ENCODE measurements around the gene YTHDC1. TPM values are rescaled to one million over a fixed set of nuclear protein-coding genes. Genes with fewer than 3 reads are reported as not detected.

YTHDC1 gene
- polyA plus RNA-seq, 2 of the 4 experiments (the other 2 are of a cell fraction), result 47.0 to 53.4 TPM

DNA sequence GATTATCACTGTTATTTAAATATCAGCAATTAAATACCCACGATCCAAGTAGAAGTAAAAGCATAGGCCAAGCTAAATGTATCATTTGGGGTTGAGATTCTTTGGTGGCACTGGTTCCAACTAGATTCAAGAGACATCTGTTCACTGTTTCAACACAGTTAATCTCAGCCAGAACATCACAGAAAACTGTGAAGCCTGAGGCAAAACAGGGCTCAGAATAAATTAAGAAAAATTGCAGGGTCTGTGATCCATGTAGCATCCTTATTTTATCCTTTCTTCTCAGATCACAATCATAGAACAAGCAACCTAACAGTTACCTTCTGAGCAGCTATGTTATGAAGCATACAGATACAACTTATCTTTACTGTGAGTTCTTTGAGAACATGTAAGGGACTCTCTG, 23.7 kb downstream of the YTHDC1 start (continued):
- TF ChIP-seq, protein P1, sequence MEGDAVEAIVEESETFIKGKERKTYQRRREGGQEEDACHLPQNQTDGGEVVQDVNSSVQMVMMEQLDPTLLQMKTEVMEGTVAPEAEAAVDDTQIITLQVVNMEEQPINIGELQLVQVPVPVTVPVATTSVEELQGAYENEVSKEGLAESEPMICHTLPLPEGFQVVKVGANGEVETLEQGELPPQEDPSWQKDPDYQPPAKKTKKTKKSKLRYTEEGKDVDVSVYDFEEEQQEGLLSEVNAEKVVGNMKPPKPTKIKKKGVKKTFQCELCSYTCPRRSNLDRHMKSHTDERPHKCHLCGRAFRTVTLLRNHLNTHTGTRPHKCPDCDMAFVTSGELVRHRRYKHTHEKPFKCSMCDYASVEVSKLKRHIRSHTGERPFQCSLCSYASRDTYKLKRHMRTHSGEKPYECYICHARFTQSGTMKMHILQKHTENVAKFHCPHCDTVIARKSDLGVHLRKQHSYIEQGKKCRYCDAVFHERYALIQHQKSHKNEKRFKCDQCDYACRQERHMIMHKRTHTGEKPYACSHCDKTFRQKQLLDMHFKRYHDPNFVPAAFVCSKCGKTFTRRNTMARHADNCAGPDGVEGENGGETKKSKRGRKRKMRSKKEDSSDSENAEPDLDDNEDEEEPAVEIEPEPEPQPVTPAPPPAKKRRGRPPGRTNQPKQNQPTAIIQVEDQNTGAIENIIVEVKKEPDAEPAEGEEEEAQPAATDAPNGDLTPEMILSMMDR (IDR thresholded peaks at IDR 0.05), result no peak
- TF ChIP-seq, protein P2, sequence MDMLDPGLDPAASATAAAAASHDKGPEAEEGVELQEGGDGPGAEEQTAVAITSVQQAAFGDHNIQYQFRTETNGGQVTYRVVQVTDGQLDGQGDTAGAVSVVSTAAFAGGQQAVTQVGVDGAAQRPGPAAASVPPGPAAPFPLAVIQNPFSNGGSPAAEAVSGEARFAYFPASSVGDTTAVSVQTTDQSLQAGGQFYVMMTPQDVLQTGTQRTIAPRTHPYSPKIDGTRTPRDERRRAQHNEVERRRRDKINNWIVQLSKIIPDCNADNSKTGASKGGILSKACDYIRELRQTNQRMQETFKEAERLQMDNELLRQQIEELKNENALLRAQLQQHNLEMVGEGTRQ (IDR thresholded peaks at IDR 0.05), result no peak
- TF ChIP-seq RNF2 (IDR thresholded peaks at IDR 0.05; ENCODE audit: borderline replicate concordance, low read depth) (no peak), ZNF302 (CRISPR knock-in tag; IDR thresholded peaks at IDR 0.05) (no peak), FOXS1 (CRISPR knock-in tag; IDR thresholded peaks at IDR 0.05) (no peak), CHD2 (IDR thresholded peaks at IDR 0.05; ENCODE audit: low read length, partially characterized antibody) (no peak)
- TF ChIP-seq, protein P3, sequence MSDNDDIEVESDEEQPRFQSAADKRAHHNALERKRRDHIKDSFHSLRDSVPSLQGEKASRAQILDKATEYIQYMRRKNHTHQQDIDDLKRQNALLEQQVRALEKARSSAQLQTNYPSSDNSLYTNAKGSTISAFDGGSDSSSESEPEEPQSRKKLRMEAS (IDR thresholded peaks at IDR 0.05), result no peak
- TF ChIP-seq, protein P4, sequence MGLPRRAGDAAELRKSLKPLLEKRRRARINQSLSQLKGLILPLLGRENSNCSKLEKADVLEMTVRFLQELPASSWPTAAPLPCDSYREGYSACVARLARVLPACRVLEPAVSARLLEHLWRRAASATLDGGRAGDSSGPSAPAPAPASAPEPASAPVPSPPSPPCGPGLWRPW (IDR thresholded peaks at IDR 0.05), result no peak
- TF ChIP-seq, protein P5, sequence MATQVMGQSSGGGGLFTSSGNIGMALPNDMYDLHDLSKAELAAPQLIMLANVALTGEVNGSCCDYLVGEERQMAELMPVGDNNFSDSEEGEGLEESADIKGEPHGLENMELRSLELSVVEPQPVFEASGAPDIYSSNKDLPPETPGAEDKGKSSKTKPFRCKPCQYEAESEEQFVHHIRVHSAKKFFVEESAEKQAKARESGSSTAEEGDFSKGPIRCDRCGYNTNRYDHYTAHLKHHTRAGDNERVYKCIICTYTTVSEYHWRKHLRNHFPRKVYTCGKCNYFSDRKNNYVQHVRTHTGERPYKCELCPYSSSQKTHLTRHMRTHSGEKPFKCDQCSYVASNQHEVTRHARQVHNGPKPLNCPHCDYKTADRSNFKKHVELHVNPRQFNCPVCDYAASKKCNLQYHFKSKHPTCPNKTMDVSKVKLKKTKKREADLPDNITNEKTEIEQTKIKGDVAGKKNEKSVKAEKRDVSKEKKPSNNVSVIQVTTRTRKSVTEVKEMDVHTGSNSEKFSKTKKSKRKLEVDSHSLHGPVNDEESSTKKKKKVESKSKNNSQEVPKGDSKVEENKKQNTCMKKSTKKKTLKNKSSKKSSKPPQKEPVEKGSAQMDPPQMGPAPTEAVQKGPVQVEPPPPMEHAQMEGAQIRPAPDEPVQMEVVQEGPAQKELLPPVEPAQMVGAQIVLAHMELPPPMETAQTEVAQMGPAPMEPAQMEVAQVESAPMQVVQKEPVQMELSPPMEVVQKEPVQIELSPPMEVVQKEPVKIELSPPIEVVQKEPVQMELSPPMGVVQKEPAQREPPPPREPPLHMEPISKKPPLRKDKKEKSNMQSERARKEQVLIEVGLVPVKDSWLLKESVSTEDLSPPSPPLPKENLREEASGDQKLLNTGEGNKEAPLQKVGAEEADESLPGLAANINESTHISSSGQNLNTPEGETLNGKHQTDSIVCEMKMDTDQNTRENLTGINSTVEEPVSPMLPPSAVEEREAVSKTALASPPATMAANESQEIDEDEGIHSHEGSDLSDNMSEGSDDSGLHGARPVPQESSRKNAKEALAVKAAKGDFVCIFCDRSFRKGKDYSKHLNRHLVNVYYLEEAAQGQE (IDR thresholded peaks at IDR 0.05), result no peak

DNA sequence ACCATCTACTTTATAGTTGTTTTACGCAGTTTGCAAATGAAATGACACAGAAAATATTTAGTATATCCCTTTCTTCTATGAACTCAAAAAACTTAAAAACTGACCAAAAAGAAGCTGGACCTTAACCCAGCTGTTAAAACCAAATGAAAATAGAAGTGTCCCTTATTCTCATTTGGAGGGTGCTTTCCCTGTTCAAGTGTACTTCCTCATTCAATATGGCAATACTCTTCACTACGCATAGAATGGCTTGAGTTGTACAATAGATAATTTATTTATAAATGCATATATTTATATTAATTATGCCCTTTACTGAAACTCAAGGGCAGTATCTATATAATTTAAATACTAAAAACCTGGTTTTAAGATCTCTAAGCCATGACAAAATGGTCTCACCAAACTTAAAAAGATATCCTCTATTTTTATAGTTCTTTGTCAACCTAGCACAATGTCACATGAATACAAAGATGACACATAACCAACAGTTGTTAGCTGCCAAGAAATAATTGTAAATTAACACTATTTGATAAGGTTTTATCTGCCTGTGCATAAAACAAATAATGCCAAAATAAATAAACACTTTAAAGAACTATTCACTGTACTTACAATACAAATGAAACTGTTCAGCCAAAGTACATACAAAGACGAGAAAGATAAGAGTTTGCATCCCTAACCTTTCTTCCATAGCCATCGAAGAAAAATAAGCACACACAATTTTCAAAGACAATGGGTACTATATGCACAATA, 25.2 kb downstream of the YTHDC1 start:
- H3K27ac ChIP-seq, result no peak overlapping the region
- no peaks in the 10 kb centered on the region for H3K9me3 ChIP-seq
- no peak overlapping the region for H3K4me3 ChIP-seq
- ATAC-seq (no peak), FAIRE-seq (no peak), DNase-seq (ENCODE audit: low read depth in 1 of 2, low spot score in 1 of 2) (no peak)
- H3K4me1 ChIP-seq, result no peaks in the 10 kb centered on the region
- CTCF ChIA-PET, result interaction anchor here (1.5 kb wide), 1 partner anchor 51 kb away, joined by 3 read pairs; no protein-coding TSS in a partner anchor
- H3K4me2 ChIP-seq, result no peak overlapping the region
- WGBS (ENCODE audit: missing lambda C conversion rate), result 84% methylated on average over 4 of the region's 4 CpGs
- no peak for TF ChIP-seq PHF8 (IDR thresholded peaks at IDR 0.05; ENCODE audit: borderline replicate concordance, low read depth)
- TF ChIP-seq, protein P5 (IDR thresholded peaks at IDR 0.05), result no peak
- no peak for TF ChIP-seq NPAS2 (CRISPR knock-in tag; IDR thresholded peaks at IDR 0.05; ENCODE audit: borderline replicate concordance)
- no peak for TF ChIP-seq SREBF2 (IDR thresholded peaks at IDR 0.05)
- TF ChIP-seq NR3C1 (IDR thresholded peaks at IDR 0.05), result no peak
- POLR2A ChIA-PET, result no interaction called here
